GM18861 (cell line): ENCODE results near the gene DENND2D.
"Not testable (repeated sequence)": the region's sequence is repeated elsewhere in the genome, so short reads cannot be mapped to it uniquely, and the experiment has no call there.

Experiments used
- ATAC-seq: cut with Tn5 transposase; IDR thresholded peaks from one replicate; pipeline ENCODE4 v1.9.1; 2021; ENCODE audit not compliant: unreplicated experiment

Gene DENND2D

GRCh38 chr1:111221633-111222291 is 21.3 kb upstream of the DENND2D start:
- ATAC-seq = peak; percentile 48

- ATAC-seq = no peak
These were observed 20.8 kb upstream of the DENND2D start for GRCh38 chr1:111221276-111221632.

- no peak for ATAC-seq
These were observed 19.9 kb upstream of the DENND2D start for GRCh38 chr1:111220302-111220890.

GRCh38 chr1:111219557-111220286 is 19.3 kb upstream of the DENND2D start:
- peak; percentile 26 for ATAC-seq

DNA sequence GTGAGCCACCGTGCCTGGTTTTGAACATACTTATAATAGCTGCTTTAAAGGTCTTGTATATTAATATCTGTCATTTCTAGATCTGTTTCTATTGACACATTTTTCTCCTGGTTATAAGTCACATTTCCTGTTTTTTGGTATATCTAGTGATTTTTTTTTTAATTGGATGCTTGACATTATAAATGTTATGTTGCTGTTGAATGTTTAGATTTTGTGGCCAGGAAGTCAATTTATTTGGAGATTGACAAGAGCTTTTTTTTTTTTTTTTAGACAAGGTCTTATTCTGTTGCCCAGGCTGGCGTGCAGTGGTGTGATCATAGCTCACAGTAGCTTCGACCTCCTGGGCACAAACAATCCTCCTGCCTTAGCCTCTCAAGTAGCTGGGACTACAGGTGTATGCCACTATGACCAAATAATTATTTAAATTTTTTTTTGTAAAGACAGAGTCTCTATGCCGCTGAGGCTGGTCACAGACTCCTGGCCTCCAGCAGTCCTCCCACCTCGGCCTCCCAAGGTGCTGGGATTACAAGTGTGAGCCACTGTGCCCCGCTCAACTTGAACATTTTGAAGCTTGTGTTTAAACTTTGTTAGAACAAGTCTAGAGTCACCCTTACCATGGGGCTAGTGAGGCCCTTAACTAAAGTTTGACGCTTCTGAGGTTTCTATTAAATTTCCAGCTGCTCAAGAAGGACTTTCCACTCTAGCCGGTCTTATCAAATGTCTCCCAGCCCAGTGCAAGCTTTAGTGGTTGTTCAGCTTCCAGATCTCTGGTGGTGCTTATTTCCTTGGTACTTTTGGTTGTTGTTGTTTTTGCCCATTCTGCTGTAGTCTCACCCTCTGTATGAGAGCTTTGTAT is 18.5 kb upstream of the DENND2D start:
- ATAC-seq = no peak

DNA sequence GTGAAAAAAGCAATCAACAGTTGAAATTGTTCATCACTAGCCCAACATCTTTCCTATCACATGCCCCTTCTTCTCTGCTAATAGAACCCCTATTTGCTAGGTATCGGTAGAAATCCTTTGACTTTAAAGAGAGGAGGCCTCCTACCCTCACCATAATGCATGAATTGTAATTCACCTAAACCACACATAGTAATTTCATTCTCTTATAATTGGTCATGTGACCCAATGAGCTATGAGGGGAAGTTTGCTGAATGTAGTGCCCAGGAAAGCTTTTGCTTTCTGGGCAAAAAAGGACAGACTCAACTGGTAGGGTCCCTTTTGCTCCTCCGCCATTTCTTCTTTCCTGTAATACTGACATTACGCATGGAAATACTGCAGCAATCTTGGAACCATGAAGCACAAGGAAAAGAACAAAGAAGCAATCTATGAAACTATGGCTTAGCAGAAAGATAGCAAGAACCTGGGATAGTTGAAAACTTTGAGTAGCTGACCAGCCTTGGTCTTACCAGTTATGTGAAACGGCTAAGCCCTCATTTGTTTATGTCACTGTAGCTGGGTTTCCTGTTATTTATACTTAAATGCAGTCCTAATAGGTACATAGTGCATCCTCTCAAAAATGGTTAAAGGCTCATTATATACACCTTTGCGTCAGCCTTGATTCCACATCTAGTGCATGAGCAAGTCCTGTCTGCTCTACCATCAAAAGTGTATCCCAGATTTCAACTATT is 16.9 kb upstream of the DENND2D start:
- no peak for ATAC-seq

GRCh38 chr1:111216751-111217150 is 16.3 kb upstream of the DENND2D start:
- no peak for ATAC-seq

- not testable (repeated sequence) for ATAC-seq
These were observed 14.8 kb upstream of the DENND2D start for GRCh38 chr1:111215285-111215684.

DNA sequence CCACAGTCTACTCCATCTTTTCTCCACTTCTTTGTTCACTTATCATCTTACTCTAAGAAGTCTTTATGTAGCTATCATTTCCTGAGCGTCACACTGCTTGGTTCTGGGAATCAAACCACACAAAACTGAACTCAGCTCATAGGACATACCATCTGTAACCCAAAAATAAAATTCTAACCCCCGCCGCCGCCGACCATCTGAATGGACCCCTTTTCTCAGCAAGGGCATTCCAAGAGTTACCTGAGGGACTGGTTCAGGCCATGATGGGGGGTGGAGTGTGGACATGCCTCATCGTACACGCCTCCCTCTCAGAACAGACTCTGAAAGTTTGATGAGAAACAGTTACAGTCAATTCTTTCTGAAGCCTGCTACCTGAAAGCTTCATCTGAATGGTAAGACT is 14.4 kb upstream of the DENND2D start:
- no peak for ATAC-seq

- no peak for ATAC-seq
These were observed 13.8 kb upstream of the DENND2D start for GRCh38 chr1:111214074-111214801.

DNA sequence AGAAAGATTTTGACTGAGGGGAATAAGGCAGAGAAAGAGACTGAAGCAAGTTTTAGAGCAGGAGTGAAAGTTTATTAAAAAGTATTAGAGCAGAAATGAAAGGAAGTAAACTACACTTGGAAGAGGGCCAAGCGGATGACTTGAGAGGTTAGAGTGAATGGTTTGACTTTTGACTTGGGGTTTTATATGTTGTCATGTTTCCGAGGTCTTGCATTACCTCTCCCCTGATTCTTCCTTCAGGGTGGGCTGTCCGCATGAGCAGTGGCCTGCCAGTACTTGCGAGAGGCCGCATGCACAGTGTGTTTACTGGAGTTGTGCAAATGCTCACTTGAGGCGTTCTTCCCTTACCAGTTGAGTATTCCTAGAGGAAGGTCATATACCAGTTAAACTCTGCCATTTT is 13.0 kb upstream of the DENND2D start:
- no peak for ATAC-seq

DNA sequence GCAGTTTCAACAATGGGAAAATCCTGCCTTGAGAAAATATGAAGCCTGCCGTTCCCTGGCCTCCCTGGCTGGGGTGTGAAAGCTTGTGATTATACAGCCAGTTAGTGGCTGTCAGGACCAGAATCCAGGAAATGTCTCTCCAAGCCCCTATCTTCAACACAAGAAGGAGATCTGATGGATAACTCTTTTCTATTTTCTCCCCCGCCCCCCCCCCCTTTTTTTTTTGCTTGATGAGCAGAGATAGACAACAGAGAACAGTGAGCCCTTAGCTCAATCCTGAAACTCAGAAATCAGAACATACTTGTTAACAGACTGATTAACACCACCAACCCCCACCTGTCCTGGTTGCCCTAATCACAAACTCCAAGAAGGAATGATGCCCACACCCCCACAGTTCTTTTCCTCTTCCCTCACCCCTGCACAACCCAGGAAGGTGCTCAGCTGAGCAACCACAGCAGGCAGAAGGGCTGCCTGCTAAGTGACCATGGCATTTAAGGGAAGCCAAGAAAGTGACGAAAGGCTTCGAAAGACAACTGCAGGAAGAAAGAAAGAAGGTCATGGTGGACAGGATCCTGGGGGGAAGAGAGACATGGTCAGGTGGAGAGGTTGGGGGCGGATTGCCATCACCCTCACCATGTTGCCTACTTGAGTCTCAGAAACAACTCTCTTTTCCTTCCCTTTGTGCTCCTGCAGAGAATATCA is 12.3 kb upstream of the DENND2D start:
- no peak for ATAC-seq

DNA sequence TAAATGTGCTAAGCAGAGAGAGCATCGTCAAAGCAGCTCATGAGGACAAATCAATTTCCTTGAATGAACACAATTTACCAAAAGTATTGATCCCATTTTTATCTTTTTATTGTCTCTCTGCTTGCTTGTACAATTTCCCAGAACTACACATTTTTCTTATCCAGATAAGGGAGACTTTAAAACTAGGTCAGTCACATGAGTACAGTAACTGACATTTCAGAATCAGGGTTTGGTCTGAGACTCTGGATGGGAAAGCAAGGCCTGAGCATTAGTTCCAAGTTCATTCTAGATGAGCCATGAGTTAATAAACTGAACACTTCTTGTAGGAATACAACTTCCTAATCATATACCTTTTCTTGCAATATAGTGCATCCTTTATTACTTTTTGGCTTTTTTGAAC is 11.5 kb upstream of the DENND2D start:
- ATAC-seq = no peak

DNA sequence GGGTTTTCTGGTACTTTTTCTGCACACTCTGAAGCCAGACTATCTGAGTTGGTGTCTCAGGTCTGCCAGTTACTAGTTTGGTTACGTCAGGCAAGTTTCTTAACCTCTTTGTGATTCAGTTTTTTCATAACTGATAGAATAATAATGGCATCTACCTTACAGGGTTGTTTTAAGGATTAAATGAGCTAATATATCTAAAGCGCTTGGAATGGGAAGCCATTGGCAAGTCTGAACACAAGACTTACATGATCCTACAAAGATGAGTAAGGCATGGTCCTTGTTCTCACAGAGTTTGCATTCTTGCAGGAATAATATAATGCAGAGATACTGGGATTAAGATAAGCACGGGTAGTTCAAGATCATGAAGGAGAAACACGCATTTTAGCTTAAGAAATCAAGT is 9.2 kb upstream of the DENND2D start:
- no peak for ATAC-seq

DNA sequence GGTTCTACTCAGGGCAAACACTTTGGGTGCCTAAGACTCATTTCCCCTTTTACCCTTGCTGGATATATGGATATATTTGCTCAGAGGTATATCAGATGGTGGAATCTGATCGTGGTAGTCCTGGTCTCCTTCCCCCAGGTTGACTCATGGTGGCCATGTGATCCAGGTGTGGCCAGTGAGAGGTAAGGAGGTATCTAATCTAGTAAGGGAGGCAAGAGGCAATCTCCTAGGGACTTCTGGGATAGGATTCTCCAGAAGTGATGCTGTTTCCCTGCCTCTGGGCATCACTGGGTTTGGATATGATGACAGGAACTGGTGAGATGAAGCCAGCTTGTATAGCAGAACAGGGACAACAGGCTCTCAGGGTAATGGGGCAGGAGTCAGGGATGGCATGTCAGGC is 8.5 kb upstream of the DENND2D start:
- ATAC-seq = no peak

DNA sequence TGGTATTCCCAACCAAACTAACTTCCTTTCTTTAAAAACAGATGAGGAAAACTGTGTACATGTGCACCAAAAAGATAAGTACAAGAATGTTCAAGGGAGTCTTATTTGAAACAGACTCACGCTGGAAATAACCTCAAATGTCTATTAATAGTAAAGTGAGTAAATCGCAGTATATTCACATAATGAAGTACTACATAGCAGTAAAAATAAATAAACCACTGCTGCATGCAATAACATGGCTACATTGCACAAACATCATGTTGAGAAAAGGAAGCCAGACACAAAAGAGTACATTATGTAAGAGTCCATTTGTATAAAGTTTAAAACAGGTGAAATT is 5.2 kb upstream of the DENND2D start:
- ATAC-seq = no peak

GRCh38 chr1:111204983-111205713 is 4.7 kb upstream of the DENND2D start:
- ATAC-seq = no peak

- ATAC-seq = peak; percentile 49
These were observed 3.9 kb upstream of the DENND2D start for GRCh38 chr1:111204201-111204982.
